GM10266 (cell line): Measurements from ENCODE around the gene TMEM120B.

Source experiments
- DNase-seq: peaks from one replicate; pipeline ENCODE4 v3.0.0; 2012; ENCODE audit errors: extremely low spot score
- CTCF ChIP-seq: IDR thresholded peaks from 2 replicates; pipeline ENCODE4 v1.5.1; 2012; ENCODE audit warnings: mild to moderate bottlenecking, low read depth; ENCODE audit not compliant: control insufficient read depth, insufficient read depth; ENCODE audit errors: missing control alignments

Gene TMEM120B

GRCh38 chr12:121828826-121829225 is 116.3 kb downstream of the TMEM120B start:
- TF ChIP-seq CTCF, result no peak
- DNase-seq, result no peak

- DNase-seq, result no peak
- no peak for TF ChIP-seq CTCF
Observed at GRCh38 chr12:121829250-121829918, 116.8 kb downstream of the TMEM120B start.

- no peak for TF ChIP-seq CTCF
- no peak for DNase-seq
Observed at GRCh38 chr12:121830134-121830533, 117.6 kb downstream of the TMEM120B start.

GRCh38 chr12:121830588-121831265 is 118.2 kb downstream of the TMEM120B start:
- DNase-seq, result no peak
- TF ChIP-seq CTCF, result no peak
